H1 (cell line): ENCODE data around the gene LAMA3. TPM values are rescaled to one million over a fixed set of nuclear protein-coding genes. Genes with fewer than 3 reads are reported as not detected.

Source experiments
- CTCF ChIA-PET: fragments of 300-600 bp; sonication (Branson Sonifier 250); formaldehyde crosslinking; loops from one replicate; lab custom pipeline; 2021; ENCODE audit not compliant: partially characterized antibody; lab: Charles Lee
- POLR2A ChIA-PET: fragments of 300-600 bp; sonication (Branson Sonifier 250); formaldehyde crosslinking; loops from one replicate; lab custom pipeline; 2021; ENCODE audit warnings: inconsistent platforms; ENCODE audit not compliant: partially characterized antibody; lab: Charles Lee
- DNase-seq, 2 experiments: peaks; one replicate each; pipeline versions ENCODE4 v3.0.0 to v3.0.0-alpha.2; 2010 to 2022; ENCODE audit warnings: low spot score in 2 of 2, low read depth in 1 of 2, mixed read lengths in 1 of 2
- FAIRE-seq: peaks from 2 replicates; lab custom pipeline; 2011; peaks lifted over from hg19 to GRCh38; lab: Jason Lieb, UNC
- H2AFZ ChIP-seq: 2 replicates; pipeline ENCODE4 v1.8.1; 2012; ENCODE audit warnings: low read length, inconsistent platforms
- H2AK5ac ChIP-seq: 2 replicates; pipeline ENCODE4 v1.6.1; 2013; ENCODE audit warnings: low read depth, low read length
- H2BK120ac ChIP-seq: replicated peaks from 2 replicates; pipeline ENCODE3; 2013; ENCODE audit warnings: low read depth, low read length, inconsistent platforms
- H2BK12ac ChIP-seq: 2 replicates; pipeline ENCODE4 v1.6.1; 2013; ENCODE audit warnings: low read depth, low read length
- H2BK15ac ChIP-seq: 2 replicates; pipeline ENCODE4 v1.6.1; 2013; ENCODE audit warnings: low read length
- H2BK20ac ChIP-seq: 2 replicates; pipeline ENCODE4 v1.6.1; 2013; ENCODE audit warnings: low read length
- H2BK5ac ChIP-seq: 2 replicates; pipeline ENCODE4 v1.6.1; 2013; ENCODE audit warnings: low read depth, low read length
- H3K14ac ChIP-seq: 2 replicates; pipeline ENCODE4 v1.6.1; 2013; ENCODE audit warnings: inconsistent platforms; ENCODE audit not compliant: insufficient read length
- H3K18ac ChIP-seq: 2 replicates; pipeline ENCODE4 v1.6.1; 2013; ENCODE audit warnings: low read length; ENCODE audit errors: extremely low read depth
- H3K23ac ChIP-seq: 2 replicates; pipeline ENCODE4 v1.6.1; 2013; ENCODE audit warnings: inconsistent platforms; ENCODE audit not compliant: insufficient read length
- H3K23me2 ChIP-seq: 2 replicates; pipeline ENCODE4 v1.6.1; 2013; ENCODE audit warnings: low read depth, low read length
- H3K27ac ChIP-seq: 2 replicates; pipeline ENCODE4 v1.6.1; 2011; ENCODE audit warnings: low read depth, low read length, inconsistent platforms
- H3K27me3 ChIP-seq, 4 experiments: replicated peaks in 1 of 4; 1 replicate in 1 of 4; 2 replicates in 3 of 4; pipeline versions ENCODE4 v1.6.1 to v1.8.1; 2011 to 2013; ENCODE audit warnings: low read length in 3 of 4, mild to moderate bottlenecking in 3 of 4, inconsistent platforms in 2 of 4, mixed read lengths in 2 of 4, moderate library complexity in 1 of 4; ENCODE audit not compliant: control insufficient read depth in 3 of 4, insufficient read depth in 3 of 4; ENCODE audit errors: extremely low read depth in 1 of 4
- H3K36me3 ChIP-seq, 4 experiments: 2 replicates each; pipeline versions ENCODE4 v1.6.1 to v1.8.1; 2011 to 2013; ENCODE audit warnings: mild to moderate bottlenecking in 4 of 4, low read length in 3 of 4, moderate library complexity in 2 of 4, control low read depth in 1 of 4, inconsistent platforms in 1 of 4; ENCODE audit not compliant: insufficient read depth in 4 of 4, control insufficient read depth in 2 of 4
- H3K4ac ChIP-seq: replicated peaks from 2 replicates; pipeline ENCODE3; 2013; ENCODE audit warnings: low read length, low read depth, mixed read lengths, inconsistent platforms; ENCODE audit not compliant: insufficient read length
- H3K4me1 ChIP-seq, 4 experiments: replicated peaks in 1 of 4; 1 replicate in 1 of 4; 2 replicates in 3 of 4; pipeline versions ENCODE4 v1.6.1 to v1.8.1; 2011 to 2013; ENCODE audit warnings: low read length in 3 of 4, inconsistent platforms in 2 of 4, mixed read lengths in 1 of 4; ENCODE audit not compliant: insufficient read depth in 4 of 4, control insufficient read depth in 3 of 4
- H3K4me2 ChIP-seq, 2 experiments: 2 replicates each; pipeline versions ENCODE4 v1.6.1 to v1.8.1; 2011 to 2013; ENCODE audit warnings: low read depth in 2 of 2, low read length in 2 of 2, control low read depth in 1 of 2, inconsistent platforms in 1 of 2, mild to moderate bottlenecking in 1 of 2; ENCODE audit not compliant: insufficient read depth in 1 of 2
- H3K4me3 ChIP-seq, 4 experiments: fragments of 200-600, 300-600 bp in 1 of 4; sonication (generic), shearing (Covaris generic), sonication (Bioruptor Twin) in 1 of 4; 2 replicates each; pipeline versions ENCODE4 v1.5.1 to v1.8.1; 2011 to 2016; ENCODE audit warnings: low read length in 4 of 4, low read depth in 3 of 4, control low read depth in 2 of 4, inconsistent platforms in 2 of 4, mild to moderate bottlenecking in 2 of 4, mixed read lengths in 1 of 4, moderate library complexity in 1 of 4; ENCODE audit not compliant: insufficient read depth in 2 of 4; ENCODE audit errors: extremely low read depth in 1 of 4
- H3K56ac ChIP-seq: replicated peaks from 2 replicates; pipeline ENCODE3; 2013; ENCODE audit warnings: low read depth, mild to moderate bottlenecking, mixed read lengths, low read length, inconsistent platforms; ENCODE audit not compliant: insufficient read length
- H3K79me1 ChIP-seq: 2 replicates; pipeline ENCODE4 v1.6.1; 2013; ENCODE audit warnings: low read depth, low read length, control low read depth
- H3K79me2 ChIP-seq, 2 experiments: 2 replicates each; pipeline versions ENCODE4 v1.6.1 to v1.8.1; 2012 to 2013; ENCODE audit warnings: low read length in 2 of 2, mild to moderate bottlenecking in 2 of 2, inconsistent platforms in 1 of 2; ENCODE audit not compliant: insufficient read depth in 2 of 2, control insufficient read depth in 1 of 2
- H3K9ac ChIP-seq, 4 experiments: replicated peaks in 1 of 4; 1 replicate in 1 of 4; 2 replicates in 3 of 4; pipeline versions ENCODE4 v1.6.1 to v1.8.1; 2011 to 2013; ENCODE audit warnings: low read depth in 3 of 4, low read length in 3 of 4, control low read depth in 2 of 4, mild to moderate bottlenecking in 2 of 4, moderate library complexity in 2 of 4, inconsistent platforms in 1 of 4; ENCODE audit errors: extremely low read depth in 1 of 4
- H3K9me3 ChIP-seq, 2 experiments: 2 replicates each; pipeline versions ENCODE4 v1.6.1 to v1.8.1; 2012 to 2013; ENCODE audit warnings: mild to moderate bottlenecking in 2 of 2, moderate library complexity in 2 of 2, control low read depth in 1 of 2, inconsistent platforms in 1 of 2, low read depth in 1 of 2, low read length in 1 of 2, mixed read lengths in 1 of 2; ENCODE audit not compliant: insufficient read depth in 2 of 2
- H4K20me1 ChIP-seq, 2 experiments: replicated peaks in 1 of 2; 2 replicates each; pipeline versions ENCODE3 to v1.8.1; 2011 to 2013; ENCODE audit warnings: inconsistent platforms in 2 of 2, low read length in 2 of 2, mild to moderate bottlenecking in 1 of 2; ENCODE audit not compliant: insufficient read depth in 2 of 2, control insufficient read depth in 1 of 2
- H4K5ac ChIP-seq: 2 replicates; pipeline ENCODE4 v1.6.1; 2013; ENCODE audit warnings: low read length, low read depth, mixed read lengths, inconsistent platforms; ENCODE audit not compliant: insufficient read length
- H4K8ac ChIP-seq: 2 replicates; pipeline ENCODE4 v1.8.0; 2013; ENCODE audit warnings: mild to moderate bottlenecking, moderate library complexity, low read length, inconsistent platforms; ENCODE audit not compliant: insufficient read depth; ENCODE audit errors: extremely low read depth
- H4K91ac ChIP-seq: replicated peaks from 2 replicates; pipeline ENCODE3; 2013; ENCODE audit warnings: low read length, mixed read lengths, inconsistent platforms; ENCODE audit not compliant: insufficient read length
- HDAC2 ChIP-seq, 2 experiments: fragments of 300-600 bp in 1 of 2; sonication (generic) in 1 of 2; IDR thresholded peaks; 2 replicates each; pipeline ENCODE4 v1.6.1; 2011 to 2012; ENCODE audit warnings: low read depth in 2 of 2, low read length in 2 of 2, mild to moderate bottlenecking in 2 of 2, moderate library complexity in 2 of 2, borderline replicate concordance in 1 of 2, inconsistent platforms in 1 of 2
- JUN ChIP-seq: IDR thresholded peaks from 2 replicates; pipeline ENCODE4 v1.6.1; 2011; ENCODE audit warnings: low read depth, mild to moderate bottlenecking, improper control_type of control experiment, low read length
- SUZ12 ChIP-seq: fragments of 200-600 bp; sonication (generic); IDR thresholded peaks from 2 replicates; pipeline ENCODE4 v1.6.1; 2012; ENCODE audit warnings: mild to moderate bottlenecking, inconsistent platforms, low read length, moderate library complexity, mixed read lengths
- TBP ChIP-seq: IDR thresholded peaks from 2 replicates; pipeline ENCODE4 v1.6.1; 2011; ENCODE audit warnings: low read depth, low read length, improper control_type of control experiment
- YY1 ChIP-seq: IDR thresholded peaks from 2 replicates; pipeline ENCODE4 v1.6.1; 2011; ENCODE audit warnings: low read depth, mild to moderate bottlenecking, low read length
- WGBS, 2 experiments: shearing (Covaris generic) in 1 of 2; methylation state at CpG; one replicate each; pipeline versions ENCODE4 v1.1.6 to v1.1.7; 2013 to 2015; ENCODE audit warnings: low lambda C conversion rate in 2 of 2, mixed read lengths in 2 of 2, inconsistent platforms in 1 of 2, low coverage in 1 of 2, missing lambda C conversion rate in 1 of 2; ENCODE audit not compliant: insufficient replicate concordance in 2 of 2, insufficient coverage in 1 of 2, insufficient read length in 1 of 2; ENCODE audit errors: extremely low coverage in 1 of 2, missing lambda C conversion rate in 1 of 2; 5-methylcytosine and 5-hydroxymethylcytosine counted together
- polyA plus RNA-seq, 7 experiments: library from polyadenylated mRNA; depleted of rRNA in 3 of 7; stranded (reverse) in 5 of 7; unstranded in 2 of 7; fragments of >200 nt in 5 of 7; fragments of 200-250 nt in 2 of 7; gene quantifications; 1 replicate in 5 of 7; 2 replicates in 1 of 7; 4 replicates in 1 of 7; pipeline versions ENCODE4 v1.2.1 to v1.2.3, GENCODE V29; 2011 to 2013; ENCODE audit warnings: missing spikeins in 2 of 7, mixed read lengths in 2 of 7
- total RNA-seq: library from RNA; stranded (reverse); fragmentation: NEBNext Ultra II Directional; extraction: Animal tissue kit (Norgen Biotek cat#: 25700); gene quantifications from 2 replicates; pipeline ENCODE4 v1.2.1, GENCODE V29; 2021

LAMA3 gene
- total and polyA plus RNA-seq, 2 of the 8 experiments (the other 6 are each of a cell fraction or from before 2014, with no cell fraction given): 0.76 to 5.0 TPM

DNA sequence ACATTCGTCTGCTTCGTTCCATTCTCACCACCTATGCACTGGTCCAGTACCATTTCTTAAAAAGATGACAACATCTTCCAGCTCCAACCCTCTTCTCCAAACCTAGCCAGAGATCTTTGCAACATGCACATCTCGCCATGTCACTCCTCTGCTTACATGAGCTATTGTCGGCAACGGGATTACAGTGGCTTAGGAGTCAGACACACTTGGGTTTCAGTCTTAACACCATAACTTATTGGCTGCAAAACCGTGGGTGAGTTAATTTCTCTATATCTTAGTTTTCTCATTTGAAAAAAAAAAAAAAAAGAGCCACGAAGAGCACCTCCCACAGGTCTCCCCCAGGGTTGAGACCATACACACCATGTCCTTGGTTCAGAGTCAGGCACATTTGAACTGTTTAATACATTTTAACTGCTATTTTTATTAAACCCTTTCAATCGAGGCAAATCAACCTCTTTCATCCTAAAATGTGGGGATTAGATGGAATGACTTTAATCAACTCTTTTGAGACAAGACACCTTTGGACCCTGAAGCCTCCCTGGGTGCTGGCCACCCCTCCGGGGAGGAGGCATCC is 27.4 kb upstream of the LAMA3 start:
- Histone ChIP-seq H3K18ac (0 out of 2 replicates have a peak overlapping the region, but pooled peaks have one; percentile 43), H3K9ac (0 out of 7 replicates have a peak overlapping the region, but pooled peaks of 1 of the 4 experiments have one; percentile 15), H3K23ac (no peak overlapping the region), H3K79me2 (peaks cover 0 to 3% of the 10 kb centered on the region in 2 experiments; a peak in 2 of 4 replicates), H4K91ac (no peak overlapping the region), H3K27me3 (peaks cover 0 to 8% (median 6%) of the 10 kb centered on the region in 4 experiments; a peak in 5 of 7 replicates), H3K79me1 (no peaks in the 10 kb centered on the region), H4K5ac (no peak overlapping the region), H2BK12ac (no peak overlapping the region), H3K4ac (peak overlapping the region; percentile 58), H3K56ac (no peak overlapping the region), H2AK5ac (no peak overlapping the region), H3K9me3 (no peaks in the 10 kb centered on the region), H2AFZ (0 out of 2 replicates have a peak overlapping the region, but pooled peaks have one; percentile 76), H2BK5ac (no peak overlapping the region), H3K4me3 (peak overlapping the region; percentile 48 to 84 (median 67)), H4K20me1 (peaks cover 0 to 2% of the 10 kb centered on the region in 2 experiments), H2BK120ac (peak overlapping the region; percentile 65), H3K36me3 (no peaks in the 10 kb centered on the region), H3K23me2 (peaks cover 10% of the 10 kb centered on the region), H3K14ac (no peak overlapping the region), H3K4me1 (peaks cover 0 to 13% (median 7%) of the 10 kb centered on the region in 4 experiments; a peak in 4 of 7 replicates), H2BK15ac (no peak overlapping the region; the same call in 1 of the 2 replicates), H4K8ac (no peak overlapping the region), H3K4me2 (peak overlapping the region; percentile 96 to 100), H3K27ac (no peak overlapping the region), H2BK20ac (0 out of 2 replicates have a peak overlapping the region, but pooled peaks have one; percentile 75)
- no peak for TF ChIP-seq YY1
- TF ChIP-seq HDAC2 (IDR thresholded peaks at IDR 0.05; ENCODE audit: borderline replicate concordance in 1 of 2, low read depth in 2 of 2, low read length in 2 of 2): no peak
- TF ChIP-seq TBP: no peak
- TF ChIP-seq JUN: no peak
- TF ChIP-seq SUZ12: 0 out of 2 replicates have a peak, but pooled peaks have one; percentile 26
- WGBS, 2 experiments: 72% methylated on average over 9 of the region's 9 CpGs; no CpG with 5 or more reads in 1 of the 2 experiments
- FAIRE-seq (no peak), DNase-seq (no peak)
- ChIA-PET POLR2A (no interaction called here), CTCF (interaction anchor here (0.8 to 1.3 kb wide), 3 partner anchors 11 to 257 kb away, joined by 3 to 4 read pairs (median 4); no protein-coding TSS in a partner anchor)
